Neutrophil (primary cell): ENCODE data around the gene MAGI3.

Source experiments
- H3K27ac ChIP-seq: fragments of 200-600 bp; sonication (generic); 2 replicates; pipeline ENCODE4 v1.5.1; 2016; ENCODE audit warnings: mild to moderate bottlenecking, moderate library complexity
- H3K27me3 ChIP-seq: fragments of 200-600 bp; sonication (generic); 2 replicates; pipeline ENCODE4 v1.6.0; 2016; ENCODE audit warnings: mild to moderate bottlenecking
- H3K36me3 ChIP-seq: fragments of 200-600 bp; sonication (generic); 2 replicates; pipeline ENCODE4 v1.5.1; 2017
- H3K4me1 ChIP-seq, 2 experiments: fragments of 200-600 bp in 1 of 2; sonication (generic) in 1 of 2; 1 replicate in 1 of 2; 2 replicates in 1 of 2; pipeline versions ENCODE4 v1.5.1 to v1.6.1; 2013 to 2016; ENCODE audit warnings: low read depth in 1 of 2, low read length in 1 of 2, mild to moderate bottlenecking in 1 of 2, moderate library complexity in 1 of 2; ENCODE audit not compliant: control insufficient read depth in 1 of 2, insufficient read depth in 1 of 2
- H3K4me3 ChIP-seq, 2 experiments: fragments of 200-600 bp in 1 of 2; sonication (generic) in 1 of 2; 1 replicate in 1 of 2; 2 replicates in 1 of 2; pipeline ENCODE4 v1.5.1; 2013 to 2016; ENCODE audit warnings: low read depth in 1 of 2, low read length in 1 of 2, mild to moderate bottlenecking in 1 of 2, moderate library complexity in 1 of 2
- H3K9me3 ChIP-seq: fragments of 200-600 bp; sonication (generic); 2 replicates; pipeline ENCODE4 v1.5.1; 2016
- CTCF ChIP-seq: fragments of 200-600 bp; sonication (generic); IDR thresholded peaks from 2 replicates; pipeline ENCODE4 v1.5.1; 2016; ENCODE audit warnings: antibody characterized with exemption

The MAGI3 gene

GRCh38 chr1:113579256-113580018 is 189.1 kb downstream of the MAGI3 start:
- Histone ChIP-seq H3K9me3 (no peaks in the 10 kb centered on the region), H3K27me3 (no peaks in the 10 kb centered on the region), H3K4me3 (no peak overlapping the region), H3K36me3 (no peaks in the 10 kb centered on the region), H3K27ac (no peak overlapping the region), H3K4me1 (no peaks in the 10 kb centered on the region)
- TF ChIP-seq CTCF, result no peak

- no peaks in the 10 kb centered on the region for H3K36me3 ChIP-seq
- H3K27ac ChIP-seq, result no peak overlapping the region
- H3K4me3 ChIP-seq, result no peak overlapping the region
- H3K9me3 ChIP-seq, result no peaks in the 10 kb centered on the region
- TF ChIP-seq CTCF, result no peak
- H3K4me1 ChIP-seq, result no peaks in the 10 kb centered on the region
- H3K27me3 ChIP-seq, result no peaks in the 10 kb centered on the region
Observed at GRCh38 chr1:113581323-113581722, 191.0 kb downstream of the MAGI3 start.

GRCh38 chr1:113582084-113582483 is 191.8 kb downstream of the MAGI3 start:
- H3K27ac ChIP-seq, result no peak overlapping the region
- H3K36me3 ChIP-seq, result no peaks in the 10 kb centered on the region
- no peaks in the 10 kb centered on the region for H3K4me1 ChIP-seq
- no peaks in the 10 kb centered on the region for H3K9me3 ChIP-seq
- TF ChIP-seq CTCF, result no peak
- H3K27me3 ChIP-seq, result no peaks in the 10 kb centered on the region
- no peak overlapping the region for H3K4me3 ChIP-seq

- H3K27me3 ChIP-seq, result no peaks in the 10 kb centered on the region
- no peaks in the 10 kb centered on the region for H3K9me3 ChIP-seq
- no peaks in the 10 kb centered on the region for H3K36me3 ChIP-seq
- H3K27ac ChIP-seq, result no peak overlapping the region
- H3K4me1 ChIP-seq, result no peaks in the 10 kb centered on the region
- no peak overlapping the region for H3K4me3 ChIP-seq
- no peak for TF ChIP-seq CTCF
Observed at GRCh38 chr1:113587475-113587874, 197.2 kb downstream of the MAGI3 start.

- no peaks in the 10 kb centered on the region for H3K36me3 ChIP-seq
- H3K4me1 ChIP-seq, result no peaks in the 10 kb centered on the region
Observed at GRCh38 chr1:113592230-113592629, 201.9 kb downstream of the MAGI3 start.

More at GRCh38 chr1:113592230-113592629, 201.9 kb downstream of the MAGI3 start:
- Histone ChIP-seq H3K27me3 (no peaks in the 10 kb centered on the region), H3K27ac (no peak overlapping the region), H3K9me3 (no peaks in the 10 kb centered on the region), H3K4me3 (no peak overlapping the region)
- no peak for TF ChIP-seq CTCF
